ENCODE data around the gene TSC22D2. TPM values are rescaled to one million over a fixed set of nuclear protein-coding genes. Genes with fewer than 3 reads are reported as not detected.

The TSC22D2 gene
- total and polyA plus RNA-seq, 10 of the 15 experiments (the other 5 are each of a cell fraction or from before 2014, with no cell fraction given): 7.4 to 19.4 (median 10.9) TPM

GRCh38 chr3:150467381-150467780, 59.3 kb downstream of the TSC22D2 start (continued):
- TF ChIP-seq PBX3 (IDR thresholded peaks at IDR 0.05; ENCODE audit: insufficient replicate concordance, low read depth, low read length): no peak
- no peak for TF ChIP-seq SMARCA5 (IDR thresholded peaks at IDR 0.05)
- no peak for TF ChIP-seq RAD21 (IDR thresholded peaks at IDR 0.05; ENCODE audit: insufficient read depth, low read depth, low read length)
- TF ChIP-seq FOXK2 (IDR thresholded peaks at IDR 0.05): no peak

- in situ Hi-C loops (cut with MboI) (no loop called here), intact Hi-C loops (cut with micrococcal nuclease; ENCODE audit: unreplicated experiment) (no loop called here)
- H3K36me3 ChIP-seq (ENCODE audit: control insufficient read depth in 2 of 2, insufficient read depth in 2 of 2, low read length in 1 of 2): no peaks in the 10 kb centered on the region
- no TSS peak for BruUV-seq (replicated peaks)
- no peaks in the 10 kb centered on the region for H3K27me3 ChIP-seq (replicated peaks in 1 of 2; ENCODE audit: control insufficient read depth in 2 of 2, insufficient read depth in 2 of 2, low read length in 1 of 2)
- H3K9ac ChIP-seq (ENCODE audit: control insufficient read depth, insufficient read depth, low read length): no peak overlapping the region
- FAIRE-seq: no peak
- no peak overlapping the region for H3K4me2 ChIP-seq (ENCODE audit: control insufficient read depth, insufficient read depth)
- H4K20me1 ChIP-seq (ENCODE audit: control insufficient read depth, insufficient read depth): no peaks in the 10 kb centered on the region
- ChIA-PET SMC1A (ENCODE audit: uncharacterized antibody, unreplicated experiment) (interaction anchor here (2.0 kb wide), 1 partner anchor 174 kb away, joined by 4 read pairs; no protein-coding TSS in a partner anchor), CTCF (interaction anchor here (1.0 to 1.1 kb wide), 2 partner anchors 26 to 47 kb away, joined by 3 read pairs; no protein-coding TSS in a partner anchor), RAD21 (ENCODE audit: unreplicated experiment) (no interaction called here), POLR2A (interaction anchor here (0.5 kb wide), 1 partner anchor 35 kb away, joined by 3 read pairs; no protein-coding TSS in a partner anchor)
- no peak overlapping the region for H2AFZ ChIP-seq (ENCODE audit: control insufficient read depth, low read depth, low read length)
- no peaks in the 10 kb centered on the region for H3K9me3 ChIP-seq (replicated peaks; ENCODE audit: control insufficient read depth, insufficient read depth, low read length)
- H3K4me3 ChIP-seq: no peak overlapping the region
- ATAC-seq: no peak
- no peaks in the 10 kb centered on the region for H3K4me1 ChIP-seq (ENCODE audit: control insufficient read depth, insufficient read depth, low read length)
- no peaks in the 10 kb centered on the region for H3K79me2 ChIP-seq (ENCODE audit: control insufficient read depth, insufficient read depth, low read length)
- no peak overlapping the region for H3K27ac ChIP-seq (ENCODE audit: control insufficient read depth, insufficient read depth)
- no peak for DNase-seq (ENCODE audit: low read depth, low spot score)
- 92% methylated on average over 15 of the region's 15 CpGs for WGBS (ENCODE audit: insufficient coverage, insufficient replicate concordance, low lambda C conversion rate, missing lambda C conversion rate)
- TF ChIP-seq IKZF1 (conservative IDR thresholded peaks at IDR 0.05) (no peak), YY1 (IDR thresholded peaks at IDR 0.05; ENCODE audit: low read depth, low read length) (no peak), HCFC1 (IDR thresholded peaks at IDR 0.05; ENCODE audit: low read length) (no peak), FOS (IDR thresholded peaks at IDR 0.05; ENCODE audit: borderline replicate concordance, extremely low read depth, insufficient read length) (no peak), TBL1XR1 (IDR thresholded peaks at IDR 0.05; ENCODE audit: low read depth, low read length) (no peak), RAD21 (IDR thresholded peaks at IDR 0.05; ENCODE audit: insufficient read depth, low read depth, low read length) (no peak), MTA2 (IDR thresholded peaks at IDR 0.05; ENCODE audit: low read depth) (no peak), BCLAF1 (IDR thresholded peaks at IDR 0.05) (no peak), KAT2A (conservative IDR thresholded peaks at IDR 0.05; ENCODE audit: control insufficient read depth, low read depth, low read length) (no peak), RELA (IDR thresholded peaks at IDR 0.05; ENCODE audit: borderline replicate concordance, partially characterized antibody) (no peak), ELK1 (IDR thresholded peaks at IDR 0.05; ENCODE audit: low read depth, low read length) (no peak), PAX5 (IDR thresholded peaks at IDR 0.05; ENCODE audit: borderline replicate concordance, low read depth, low read length) (no peak), ZNF217 (IDR thresholded peaks at IDR 0.05) (no peak), TCF3 (IDR thresholded peaks at IDR 0.05; ENCODE audit: borderline replicate concordance, insufficient read depth, low read depth, low read length) (no peak), TAF1 (IDR thresholded peaks at IDR 0.05; ENCODE audit: borderline replicate concordance, low read depth, low read length) (no peak)
These were observed 61.2 kb downstream of the TSC22D2 start for GRCh38 chr3:150469031-150469930.

All from GM12878 (cell line).